HTERT RPE-1 (cell line): Measurements from ENCODE around the gene SOX2.
"Not testable (repeated sequence)": the region's sequence is repeated elsewhere in the genome, so short reads cannot be mapped to it uniquely, and the experiment has no call there.

ENCODE experiments used
- in situ Hi-C: fragments of 300-500 bp; cut with MboI; formaldehyde crosslinking; loops from 4 replicates; pipeline ENCODE4 v1.14.3; 2020; ENCODE audit warnings: low sequenced_read_pairs

Gene SOX2

DNA sequence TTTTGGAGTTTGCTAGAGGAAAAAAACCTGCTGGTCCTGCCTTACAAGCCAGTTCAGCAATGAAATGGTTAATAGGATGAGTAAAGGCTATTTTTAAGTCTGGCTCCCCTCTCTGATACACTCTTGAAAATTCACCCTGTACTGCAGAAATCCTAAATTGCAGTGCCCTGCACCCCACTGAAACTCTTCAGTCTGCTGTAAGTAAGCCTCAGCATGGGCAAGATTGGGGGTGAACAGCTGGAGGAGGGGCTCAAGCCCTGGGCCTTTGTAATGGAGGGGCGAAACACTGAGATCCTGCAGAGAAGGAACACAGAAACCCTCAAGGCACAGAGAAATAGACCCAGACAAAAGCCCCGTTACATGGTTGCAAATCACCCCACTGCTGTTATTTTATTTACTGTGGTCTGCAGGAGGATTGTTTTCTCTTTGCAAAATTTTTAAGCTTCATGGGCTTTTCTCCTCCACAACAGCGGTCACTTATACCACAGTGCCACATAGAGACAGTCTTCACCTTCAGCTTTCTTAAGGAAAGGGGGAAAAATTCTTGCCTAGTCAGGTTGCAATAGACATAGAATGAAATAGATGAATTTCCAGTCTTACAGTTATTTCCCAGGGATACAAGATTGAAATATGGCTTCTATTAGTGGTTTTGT, 45.0 kb downstream of the SOX2 start:
- in situ Hi-C loops: no loop called here

DNA sequence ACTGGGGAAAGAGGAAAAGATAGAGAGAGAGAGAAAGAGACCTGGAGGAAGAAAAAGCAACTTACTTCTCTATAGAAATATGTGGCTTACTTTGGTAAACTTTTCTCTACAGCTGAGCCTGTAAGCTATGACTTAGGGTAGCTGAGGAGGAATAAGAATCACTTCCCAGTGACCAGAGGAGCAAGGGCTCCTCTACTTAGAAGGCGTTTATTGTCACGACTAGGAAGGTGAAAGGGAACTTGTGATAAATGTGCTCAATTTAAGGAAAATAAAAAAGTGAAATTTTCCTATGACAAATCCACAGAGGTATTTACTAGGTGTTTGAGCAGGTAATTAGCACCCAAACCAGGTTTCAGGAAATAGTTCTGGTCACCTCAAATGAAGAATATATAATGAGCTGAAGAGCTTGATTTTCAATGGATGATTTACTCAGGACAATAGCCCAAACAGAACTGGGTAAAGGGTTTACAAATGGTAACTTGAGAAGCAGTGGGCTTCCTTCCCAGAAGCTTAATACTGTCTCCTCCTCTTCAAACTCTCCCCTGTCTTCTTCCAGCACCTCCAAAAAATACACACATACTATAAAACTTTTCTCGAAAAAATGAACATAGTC, 46.1 kb downstream of the SOX2 start:
- in situ Hi-C loops: no loop called here

GRCh38 chr3:181761906-181762305, 50.2 kb downstream of the SOX2 start:
- in situ Hi-C loops: no loop called here

DNA sequence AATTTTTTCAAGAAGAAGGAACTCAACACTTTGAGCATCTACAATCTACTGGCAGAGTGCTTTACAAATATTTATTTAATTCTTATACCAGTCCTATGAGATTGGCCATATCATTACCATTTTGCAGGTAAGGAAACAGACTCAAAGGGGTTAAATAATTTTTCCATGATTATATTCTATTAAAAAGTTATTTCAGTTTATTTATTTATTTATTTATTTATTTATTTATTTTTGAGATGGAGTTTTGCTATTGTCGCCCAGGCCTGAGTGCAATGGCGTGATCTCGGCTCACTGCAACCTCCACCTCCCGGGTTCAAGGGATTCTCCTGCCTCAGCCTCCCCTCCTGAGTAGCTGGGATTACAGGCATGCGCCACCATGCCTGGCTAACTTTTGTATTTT, 52.3 kb downstream of the SOX2 start:
- in situ Hi-C loops: not testable (repeated sequence)
